AG04450 (cell line): ENCODE measurements around the gene OGDH. TPM values are rescaled to one million over a fixed set of nuclear protein-coding genes. Genes with fewer than 3 reads are reported as not detected.
"Not testable (repeated sequence)": the region's sequence is repeated elsewhere in the genome, so short reads cannot be mapped to it uniquely, and the experiment has no call there.

Experiments
- CTCF ChIA-PET: fragments of 300-600, 350-600 bp; formaldehyde crosslinking; extraction: SDS; loops from one replicate; lab custom pipeline; 2022; ENCODE audit warnings: antibody characterized with exemption, inconsistent platforms; lab: Charles Lee
- POLR2A ChIA-PET: fragments of 350-600 bp; formaldehyde crosslinking; extraction: SDS; loops from one replicate; lab custom pipeline; 2021; ENCODE audit warnings: antibody characterized with exemption, inconsistent platforms; lab: Yijun Ruan, JAX
- DNase-seq: peaks from one replicate; pipeline ENCODE4 v3.0.0-alpha.2; 2011; ENCODE audit warnings: low read depth, low spot score
- H3K27ac ChIP-seq: one replicate; pipeline ENCODE4 v1.5.1; 2012; ENCODE audit warnings: low read depth, low read length, control low read depth
- H3K27me3 ChIP-seq: one replicate; pipeline ENCODE4 v1.6.0; 2012; ENCODE audit warnings: low read length; ENCODE audit not compliant: control insufficient read depth, insufficient read depth
- H3K4me3 ChIP-seq: 2 replicates; pipeline ENCODE4 v1.5.1; 2011; ENCODE audit warnings: mild to moderate bottlenecking, low read depth, low read length, control low read depth
- H3K9me3 ChIP-seq: 2 replicates; pipeline ENCODE4 v1.5.1; 2012; ENCODE audit warnings: low read length; ENCODE audit not compliant: control insufficient read depth, insufficient read depth
- polyA plus RNA-seq: library from polyadenylated mRNA; depleted of rRNA; stranded (reverse); fragments of >200 nt; gene quantifications from 2 replicates; pipeline ENCODE4 v1.2.3, GENCODE V29; 2011
- TF ChIP-seq, protein P1 (sequence below): IDR thresholded peaks from 2 replicates; pipeline ENCODE4 v1.5.1; 2011; ENCODE audit warnings: low read depth, low read length, control low read depth, inconsistent platforms

The OGDH gene
- polyA plus RNA-seq, 1 experiment: 35.8 TPM

DNA sequence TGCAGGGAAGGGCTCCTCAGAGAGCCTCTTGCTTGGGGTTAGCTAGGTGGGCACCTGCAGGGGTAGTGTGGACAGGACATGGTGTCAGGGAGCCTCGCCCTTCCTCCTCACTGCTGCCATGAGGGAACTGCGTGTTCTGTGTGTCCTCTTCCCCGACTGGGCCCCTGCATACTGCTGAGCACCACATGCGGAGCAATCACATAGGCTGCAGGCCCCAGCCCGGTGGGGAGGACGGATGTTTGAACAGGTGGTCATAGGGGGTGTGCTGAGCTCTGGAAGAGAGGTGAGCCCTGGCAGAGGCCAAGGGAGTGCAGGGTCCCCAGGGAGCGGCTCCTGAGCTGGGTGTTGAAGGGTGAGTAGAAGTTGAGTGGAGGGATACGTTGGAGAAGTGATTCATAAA lies 93.9 kb downstream of the OGDH start:
- CTCF ChIA-PET: no interaction called here
- TF ChIP-seq, protein P1, sequence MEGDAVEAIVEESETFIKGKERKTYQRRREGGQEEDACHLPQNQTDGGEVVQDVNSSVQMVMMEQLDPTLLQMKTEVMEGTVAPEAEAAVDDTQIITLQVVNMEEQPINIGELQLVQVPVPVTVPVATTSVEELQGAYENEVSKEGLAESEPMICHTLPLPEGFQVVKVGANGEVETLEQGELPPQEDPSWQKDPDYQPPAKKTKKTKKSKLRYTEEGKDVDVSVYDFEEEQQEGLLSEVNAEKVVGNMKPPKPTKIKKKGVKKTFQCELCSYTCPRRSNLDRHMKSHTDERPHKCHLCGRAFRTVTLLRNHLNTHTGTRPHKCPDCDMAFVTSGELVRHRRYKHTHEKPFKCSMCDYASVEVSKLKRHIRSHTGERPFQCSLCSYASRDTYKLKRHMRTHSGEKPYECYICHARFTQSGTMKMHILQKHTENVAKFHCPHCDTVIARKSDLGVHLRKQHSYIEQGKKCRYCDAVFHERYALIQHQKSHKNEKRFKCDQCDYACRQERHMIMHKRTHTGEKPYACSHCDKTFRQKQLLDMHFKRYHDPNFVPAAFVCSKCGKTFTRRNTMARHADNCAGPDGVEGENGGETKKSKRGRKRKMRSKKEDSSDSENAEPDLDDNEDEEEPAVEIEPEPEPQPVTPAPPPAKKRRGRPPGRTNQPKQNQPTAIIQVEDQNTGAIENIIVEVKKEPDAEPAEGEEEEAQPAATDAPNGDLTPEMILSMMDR: no peak
- no peak for DNase-seq
- H3K27me3 ChIP-seq: no peaks in the 10 kb centered on the region
- POLR2A ChIA-PET: no interaction called here
- peaks cover 10% of the 10 kb centered on the region for H3K9me3 ChIP-seq
- H3K27ac ChIP-seq: no peak overlapping the region
- no peak overlapping the region for H3K4me3 ChIP-seq

DNA sequence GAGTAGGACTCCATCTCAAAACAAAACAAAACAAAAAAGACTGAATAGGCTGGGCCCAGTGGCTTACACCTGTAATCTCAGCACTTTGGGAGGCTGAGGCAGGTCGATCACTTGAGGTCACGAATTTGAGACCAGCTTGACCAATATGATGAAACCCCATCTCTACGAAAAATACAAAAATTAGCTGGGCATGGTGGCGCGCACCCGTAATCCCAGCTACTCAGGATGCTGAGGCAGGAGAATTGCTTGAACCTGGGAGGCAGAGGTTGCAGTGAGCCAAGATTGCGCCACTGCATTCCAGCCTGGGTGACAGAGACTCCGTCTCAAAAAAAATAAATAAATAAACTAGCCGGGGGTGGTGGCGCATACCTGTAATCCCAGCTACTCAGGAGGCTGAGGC lies 97.0 kb downstream of the OGDH start:
- POLR2A ChIA-PET, H3K4me3 ChIP-seq, DNase-seq, H3K27ac ChIP-seq, H3K27me3 ChIP-seq: not testable (repeated sequence)
- CTCF ChIA-PET: interaction anchor here (0.6 to 0.7 kb wide), 2 partner anchors 106 to 748 kb away, joined by 3 read pairs; no protein-coding TSS in a partner anchor
- H3K9me3 ChIP-seq: peaks cover 10% of the 10 kb centered on the region

DNA sequence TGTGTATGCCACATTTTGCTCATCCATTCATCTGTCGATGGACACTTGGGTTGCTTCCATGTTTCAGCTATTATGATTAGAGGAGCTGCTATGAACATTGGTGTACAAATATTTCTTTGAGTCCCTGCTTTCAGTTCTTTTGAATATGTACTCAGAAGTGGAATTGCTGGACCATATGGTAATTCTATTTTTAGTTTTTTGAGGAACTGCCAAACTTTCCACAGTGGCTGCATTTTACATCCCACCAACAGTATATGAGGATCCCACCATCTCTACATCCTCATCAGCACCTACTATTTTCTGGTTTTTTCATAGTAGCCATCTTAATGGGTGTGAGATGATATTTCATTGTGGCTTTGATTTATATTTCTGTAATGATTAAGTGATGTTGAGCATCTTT lies 97.5 kb downstream of the OGDH start:
- TF ChIP-seq, protein P1: no peak

DNA sequence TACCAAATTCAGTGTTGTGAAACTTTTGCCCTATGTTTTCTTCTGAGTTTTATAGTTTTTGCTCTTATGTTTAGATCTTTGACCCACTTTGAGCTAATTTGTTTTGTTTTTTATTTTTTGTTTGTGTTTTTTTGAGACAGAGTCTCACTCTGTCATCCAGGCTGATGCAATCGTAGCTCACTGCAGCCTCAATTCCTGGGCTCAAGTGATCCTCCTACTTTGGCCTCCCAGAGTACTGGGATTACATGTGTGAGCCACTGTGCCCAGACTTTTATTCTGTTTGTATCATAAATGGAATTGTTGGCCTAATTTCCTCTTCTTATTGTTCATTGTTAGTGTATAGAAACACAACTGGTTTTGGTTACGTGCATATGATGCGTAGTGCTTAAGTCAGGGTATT lies 99.0 kb downstream of the OGDH start:
- TF ChIP-seq, protein P1: no peak
- ChIA-PET POLR2A (interaction anchor here (0.7 kb wide), 2 partner anchors 56 to 149 kb away, joined by 3 to 6 read pairs; no protein-coding TSS in a partner anchor), CTCF (no interaction called here)
- DNase-seq: no peak
- no peak overlapping the region for H3K27ac ChIP-seq
- H3K9me3 ChIP-seq: no peaks in the 10 kb centered on the region; the same call in 1 of the 2 replicates
- no peaks in the 10 kb centered on the region for H3K27me3 ChIP-seq
- no peak overlapping the region for H3K4me3 ChIP-seq

More for the DNA sequence above, 97.5 kb downstream of the OGDH start:
- Histone ChIP-seq H3K4me3 (no peak overlapping the region), H3K9me3 (peaks cover 9% of the 10 kb centered on the region), H3K27ac (no peak overlapping the region), H3K27me3 (no peaks in the 10 kb centered on the region)
- CTCF ChIA-PET: interaction anchor here (0.7 kb wide), 1 partner anchor 749 kb away, joined by 3 read pairs; no protein-coding TSS in a partner anchor
- no peak for DNase-seq
- POLR2A ChIA-PET: no interaction called here

DNA sequence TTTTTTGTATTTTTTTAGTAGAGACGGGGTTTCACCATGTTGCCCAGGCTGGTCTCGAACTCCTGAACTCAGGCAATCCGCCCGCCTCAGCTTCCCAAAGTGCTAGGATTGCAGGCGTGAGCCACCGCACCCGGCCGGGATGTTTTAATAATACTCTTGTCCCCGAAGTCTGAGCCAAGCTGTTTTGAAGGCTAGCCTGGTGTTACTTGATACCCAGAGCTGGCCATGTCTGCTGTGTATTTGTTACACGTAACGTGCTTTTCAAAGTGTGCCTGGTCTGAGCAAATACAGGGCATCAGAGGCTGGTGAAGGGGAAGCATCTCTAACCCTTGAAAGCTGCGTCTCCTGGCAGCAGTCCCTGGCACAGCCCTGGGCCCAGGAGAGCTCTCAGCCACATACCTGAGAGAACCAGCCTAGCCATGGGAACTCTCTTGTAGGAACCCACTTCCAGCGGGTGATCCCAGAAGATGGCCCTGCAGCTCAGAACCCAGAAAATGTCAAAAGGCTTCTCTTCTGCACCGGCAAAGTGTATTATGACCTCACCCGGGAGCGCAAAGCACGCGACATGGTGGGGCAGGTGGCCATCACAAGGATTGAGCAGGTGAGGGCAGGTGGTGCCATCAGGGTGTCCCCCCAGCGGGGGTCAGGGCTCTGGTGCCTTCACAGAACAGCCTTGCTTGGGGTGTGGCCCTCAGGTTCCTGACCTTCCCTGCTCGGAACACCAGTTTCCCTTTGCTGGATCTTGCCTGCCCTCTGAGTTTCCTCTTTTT lies 100.5 kb downstream of the OGDH start:
- no peak for DNase-seq
- H3K27me3 ChIP-seq: no peaks in the 10 kb centered on the region
- TF ChIP-seq, protein P1: no peak
- H3K9me3 ChIP-seq: no peaks in the 10 kb centered on the region; the same call in 1 of the 2 replicates
- no peak overlapping the region for H3K4me3 ChIP-seq
- H3K27ac ChIP-seq: no peak overlapping the region
- POLR2A ChIA-PET: no interaction called here
- CTCF ChIA-PET: no interaction called here
